ENCODE data around the gene PITPNB.
A peak's percentile ranks its signal among the peaks of the same experiment; 100 is the strongest.

PITPNB gene

GRCh38 chr22:27919942-27920755 lies 1.1 kb upstream of the PITPNB start:
- no peak for DNase-seq (ENCODE audit: low read depth in 2 of 2)

- DNase-seq (ENCODE audit: low read depth in 2 of 2), result peak; percentile 49 to 58
Observed at GRCh38 chr22:27918341-27919221, 475 bp downstream of the PITPNB start.

GRCh38 chr22:27915986-27916385 lies 3.1 kb downstream of the PITPNB start:
- no peak for DNase-seq (ENCODE audit: low read depth in 2 of 2)

GRCh38 chr22:27913162-27913741 lies 5.8 kb downstream of the PITPNB start:
- no peak for DNase-seq (ENCODE audit: low read depth in 2 of 2)

- DNase-seq (ENCODE audit: low read depth in 2 of 2), result no peak
Observed at GRCh38 chr22:27912101-27912500, 7.0 kb downstream of the PITPNB start.

- no peak for DNase-seq (ENCODE audit: low read depth in 2 of 2)
Observed at GRCh38 chr22:27911330-27911729, 7.7 kb downstream of the PITPNB start.

GRCh38 chr22:27906241-27906640 lies 12.8 kb downstream of the PITPNB start:
- DNase-seq (ENCODE audit: low read depth in 2 of 2), result no peak

GRCh38 chr22:27905653-27906052 lies 13.4 kb downstream of the PITPNB start:
- DNase-seq (ENCODE audit: low read depth in 2 of 2), result no peak

- no peak for DNase-seq (ENCODE audit: low read depth in 2 of 2)
Observed at GRCh38 chr22:27903805-27904473, 15.1 kb downstream of the PITPNB start.

- no peak for DNase-seq (ENCODE audit: low read depth in 2 of 2)
Observed at GRCh38 chr22:27900153-27900552, 18.9 kb downstream of the PITPNB start.

- no peak for DNase-seq (ENCODE audit: low read depth in 2 of 2)
Observed at GRCh38 chr22:27896245-27896644, 22.8 kb downstream of the PITPNB start.

- no peak for DNase-seq (ENCODE audit: low read depth in 2 of 2)
Observed at GRCh38 chr22:27895600-27895999, 23.5 kb downstream of the PITPNB start.

- DNase-seq (ENCODE audit: low read depth in 2 of 2), result no peak
Observed at GRCh38 chr22:27892811-27893210, 26.2 kb downstream of the PITPNB start.

- DNase-seq (ENCODE audit: low read depth in 2 of 2), result no peak
Observed at GRCh38 chr22:27892064-27892463, 27.0 kb downstream of the PITPNB start.

- no peak for DNase-seq (ENCODE audit: low read depth in 2 of 2)
Observed at GRCh38 chr22:27888310-27888709, 30.7 kb downstream of the PITPNB start.

- no peak for DNase-seq (ENCODE audit: low read depth in 2 of 2)
Observed at GRCh38 chr22:27886843-27887151, 32.3 kb downstream of the PITPNB start.

- DNase-seq (ENCODE audit: low read depth in 2 of 2), result peak in 1 of 2 donors; percentile 13
Observed at GRCh38 chr22:27885977-27886842, 32.8 kb downstream of the PITPNB start.

- no peak for DNase-seq (ENCODE audit: low read depth in 2 of 2)
Observed at GRCh38 chr22:27883656-27884350, 35.3 kb downstream of the PITPNB start.

GRCh38 chr22:27882507-27883290 lies 36.4 kb downstream of the PITPNB start:
- no peak for DNase-seq (ENCODE audit: low read depth in 2 of 2)

GRCh38 chr22:27881421-27881820 lies 37.6 kb downstream of the PITPNB start:
- DNase-seq (ENCODE audit: low read depth in 2 of 2), result no peak

Measured in stimulated activated CD8-positive, alpha-beta memory T cell treated with anti-CD3 and anti-CD28 coated beads, Interleukin-2, amount 100 ng/mL, for 48 hours (primary cell).